Left ventricle myocardium inferior (tissue), 1 donor: ENCODE results near the gene PTTG1IP. TPM values are rescaled to one million over a fixed set of nuclear protein-coding genes. Genes with fewer than 3 reads are reported as not detected.

Source experiments
- DNase-seq: peaks from one replicate; pipeline ENCODE4 v3.0.0-alpha.2; 2020
- H3K27ac ChIP-seq: fragments of 200-600 bp; replicated peaks from 2 replicates; pipeline ENCODE4 v1.8.0; 2021
- H3K27me3 ChIP-seq: fragments of 200-600 bp; 2 replicates; pipeline ENCODE4 v1.8.0; 2021; ENCODE audit warnings: low read depth
- H3K36me3 ChIP-seq: fragments of 200-600 bp; 2 replicates; pipeline ENCODE4 v1.8.0; 2021
- H3K4me1 ChIP-seq: fragments of 200-600 bp; 2 replicates; pipeline ENCODE4 v1.8.0; 2021
- H3K4me3 ChIP-seq: fragments of 200-600 bp; 2 replicates; pipeline ENCODE4 v1.8.0; 2021; ENCODE audit warnings: mild to moderate bottlenecking, moderate library complexity
- H3K9me3 ChIP-seq: fragments of 200-600 bp; replicated peaks from 2 replicates; pipeline ENCODE4 v1.8.0; 2021
- intact Hi-C: fragments of 100-400 bp; cut with micrococcal nuclease; formaldehyde crosslinking; loops from one replicate; pipeline ENCODE4 v1.11.0; 2022
- total RNA-seq: library from RNA; stranded (reverse); fragmentation: NEBNext Ultra II Directional; extraction: Animal tissue kit (Norgen Biotek cat#: 25700); gene quantifications from one replicate; pipeline ENCODE4 v1.2.1, GENCODE V29; 2021
- TF ChIP-seq, protein P1 (sequence below): fragments of 200-600 bp; IDR thresholded peaks from 2 replicates; pipeline ENCODE4 v1.8.0; 2021; ENCODE audit warnings: antibody characterized with exemption, mild to moderate bottlenecking, borderline replicate concordance
- donor health status: DM: no; HTN: yes; CAD: no; lungs with severe emphysema.

The PTTG1IP gene
- total RNA-seq, 1 donor from 2014 or later = 171 TPM

DNA sequence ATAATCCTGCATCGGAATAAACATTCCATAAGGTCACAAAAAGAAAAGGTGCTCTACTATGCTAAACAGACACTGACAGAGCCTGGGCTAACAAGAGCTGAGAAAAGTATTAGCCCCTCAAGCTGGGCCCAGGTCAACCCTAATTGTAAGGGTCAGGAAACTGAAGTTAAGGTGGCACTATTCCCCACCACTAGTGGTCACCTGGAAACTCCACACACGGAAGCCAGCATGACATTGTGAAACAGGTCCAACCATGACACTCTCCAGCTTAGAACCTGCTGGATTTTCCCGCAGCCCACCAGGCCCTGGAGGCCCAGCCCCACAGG, 1.2 kb downstream of the PTTG1IP start:
- Histone ChIP-seq H3K4me3 (peak overlapping the region; percentile 85), H3K27ac (peak overlapping the region; percentile 99), H3K9me3 (no peaks in the 10 kb centered on the region), H3K27me3 (no peaks in the 10 kb centered on the region), H3K36me3 (no peaks in the 10 kb centered on the region), H3K4me1 (peaks cover 84% of the 10 kb centered on the region)
- intact Hi-C loops = no loop called here
- TF ChIP-seq, protein P1, sequence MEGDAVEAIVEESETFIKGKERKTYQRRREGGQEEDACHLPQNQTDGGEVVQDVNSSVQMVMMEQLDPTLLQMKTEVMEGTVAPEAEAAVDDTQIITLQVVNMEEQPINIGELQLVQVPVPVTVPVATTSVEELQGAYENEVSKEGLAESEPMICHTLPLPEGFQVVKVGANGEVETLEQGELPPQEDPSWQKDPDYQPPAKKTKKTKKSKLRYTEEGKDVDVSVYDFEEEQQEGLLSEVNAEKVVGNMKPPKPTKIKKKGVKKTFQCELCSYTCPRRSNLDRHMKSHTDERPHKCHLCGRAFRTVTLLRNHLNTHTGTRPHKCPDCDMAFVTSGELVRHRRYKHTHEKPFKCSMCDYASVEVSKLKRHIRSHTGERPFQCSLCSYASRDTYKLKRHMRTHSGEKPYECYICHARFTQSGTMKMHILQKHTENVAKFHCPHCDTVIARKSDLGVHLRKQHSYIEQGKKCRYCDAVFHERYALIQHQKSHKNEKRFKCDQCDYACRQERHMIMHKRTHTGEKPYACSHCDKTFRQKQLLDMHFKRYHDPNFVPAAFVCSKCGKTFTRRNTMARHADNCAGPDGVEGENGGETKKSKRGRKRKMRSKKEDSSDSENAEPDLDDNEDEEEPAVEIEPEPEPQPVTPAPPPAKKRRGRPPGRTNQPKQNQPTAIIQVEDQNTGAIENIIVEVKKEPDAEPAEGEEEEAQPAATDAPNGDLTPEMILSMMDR = no peak
- no peak for DNase-seq

DNA sequence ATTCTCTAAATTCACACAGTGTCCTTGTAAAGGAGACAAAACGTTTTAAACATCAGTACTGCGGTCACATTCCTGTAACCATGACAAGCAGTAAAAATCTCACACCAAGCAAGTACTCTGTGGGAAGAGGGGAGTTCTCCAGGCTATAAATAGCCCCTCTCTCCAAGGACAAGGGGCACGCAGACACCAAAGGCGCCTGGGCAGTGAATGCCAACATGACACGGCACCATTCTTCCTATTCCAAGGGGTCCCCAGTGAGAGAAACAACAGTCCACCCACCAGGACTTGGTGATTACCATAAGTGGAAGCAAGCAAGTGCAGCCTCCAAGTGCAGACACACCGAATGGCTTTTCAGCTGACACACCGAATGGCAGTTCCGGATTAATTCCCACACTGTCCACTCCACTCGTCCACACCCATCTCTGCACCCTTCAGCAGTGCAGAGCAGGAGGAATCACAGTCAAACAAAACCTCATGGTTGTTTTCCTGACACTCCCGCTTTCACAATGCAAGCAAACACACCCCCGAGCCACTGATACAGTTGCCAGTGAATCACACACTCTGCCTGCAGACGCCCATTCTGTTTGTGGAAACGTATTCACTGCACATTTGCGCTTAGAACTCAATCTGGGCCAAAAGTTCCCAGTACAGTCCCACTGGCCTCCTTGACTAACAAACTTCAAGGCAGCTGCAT, 1.8 kb downstream of the PTTG1IP start:
- Histone ChIP-seq H3K4me1 (peaks cover 89% of the 10 kb centered on the region), H3K27ac (peak overlapping the region; percentile 99), H3K36me3 (no peaks in the 10 kb centered on the region), H3K9me3 (no peaks in the 10 kb centered on the region), H3K4me3 (peak overlapping the region; percentile 85), H3K27me3 (no peaks in the 10 kb centered on the region)
- intact Hi-C loops = no loop called here
- DNase-seq = no peak
- TF ChIP-seq, protein P1 = no peak

DNA sequence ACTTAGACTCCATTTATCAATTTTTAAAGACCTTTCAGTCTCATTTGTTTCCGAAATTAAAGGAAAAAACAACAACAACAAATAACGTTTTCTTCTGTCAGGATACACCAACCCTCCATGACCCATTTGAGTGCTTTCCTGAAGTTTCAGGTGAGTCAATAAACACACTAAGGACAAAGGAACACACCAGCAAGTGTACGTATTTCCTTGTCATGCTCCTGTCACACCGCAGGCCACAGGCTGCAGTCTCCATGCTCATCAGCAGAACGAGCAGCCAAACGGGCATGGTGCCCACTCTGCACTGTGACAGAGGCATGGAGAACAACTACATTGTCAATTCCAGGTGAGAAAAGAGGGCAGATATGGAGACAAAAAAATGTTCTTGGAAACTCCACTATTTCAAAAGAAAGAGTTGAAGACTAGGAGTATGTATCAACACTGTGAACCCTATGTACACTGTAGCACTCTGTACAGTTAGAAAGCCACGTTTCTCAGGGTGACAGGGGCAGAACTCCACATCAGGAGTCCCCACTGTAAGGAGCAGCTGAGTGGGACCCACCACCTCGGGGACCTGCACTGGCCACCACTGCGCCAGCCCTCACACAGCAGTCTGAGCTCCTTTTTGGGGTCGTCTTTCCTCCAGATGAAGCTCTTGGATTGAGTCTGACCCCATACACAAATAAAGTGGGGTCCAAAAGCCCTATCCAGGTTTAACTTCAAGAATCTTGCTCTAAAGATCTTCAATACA, 2.6 kb downstream of the PTTG1IP start:
- no peaks in the 10 kb centered on the region for H3K9me3 ChIP-seq
- H3K27me3 ChIP-seq = no peaks in the 10 kb centered on the region
- DNase-seq = peak; percentile 75
- TF ChIP-seq, protein P1 = no peak
- peak overlapping the region; percentile 85 for H3K4me3 ChIP-seq
- H3K4me1 ChIP-seq = peaks cover 93% of the 10 kb centered on the region
- peak overlapping the region; percentile 99 for H3K27ac ChIP-seq
- no peaks in the 10 kb centered on the region for H3K36me3 ChIP-seq
- intact Hi-C loops = no loop called here

GRCh38 chr21:44869781-44870747, 3.4 kb downstream of the PTTG1IP start:
- peaks cover 4% of the 10 kb centered on the region for H3K36me3 ChIP-seq
- H3K9me3 ChIP-seq = no peaks in the 10 kb centered on the region
- DNase-seq = no peak
- intact Hi-C loops = no loop called here
- no peaks in the 10 kb centered on the region for H3K27me3 ChIP-seq
- H3K4me1 ChIP-seq = peaks cover 93% of the 10 kb centered on the region
- peak overlapping the region; percentile 99 for H3K27ac ChIP-seq
- TF ChIP-seq, protein P1 = no peak
- peak overlapping the region; percentile 85 for H3K4me3 ChIP-seq

DNA sequence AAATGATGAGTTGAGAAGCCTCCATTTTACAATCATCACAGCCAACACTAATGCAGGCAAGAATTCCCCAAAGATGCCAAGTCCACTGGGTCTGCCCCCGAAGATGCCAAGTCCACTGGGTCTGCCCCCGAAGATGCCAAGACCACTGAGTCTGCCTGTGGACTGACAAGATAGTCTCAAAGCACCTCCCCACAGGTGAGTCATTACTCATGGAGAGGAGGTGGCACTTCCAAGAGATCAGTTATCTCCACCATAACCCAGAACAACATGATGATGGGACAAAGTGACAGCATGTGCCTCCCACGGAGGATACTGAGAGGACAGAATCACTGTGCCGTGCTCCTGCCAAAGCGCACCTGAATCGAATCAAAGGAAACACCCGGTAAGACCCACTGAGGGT, 4.8 kb downstream of the PTTG1IP start:
- intact Hi-C loops = no loop called here
- Histone ChIP-seq H3K36me3 (peaks cover 18% of the 10 kb centered on the region), H3K4me3 (no peak overlapping the region), H3K9me3 (no peaks in the 10 kb centered on the region), H3K4me1 (peaks cover 91% of the 10 kb centered on the region), H3K27me3 (no peaks in the 10 kb centered on the region), H3K27ac (peak overlapping the region; percentile 99)
- TF ChIP-seq, protein P1 = no peak
- DNase-seq = no peak
